ENCODE measurements around the gene CASTOR1.

The CASTOR1 gene

GRCh38 chr22:30284172-30284571 lies 5.1 kb downstream of the CASTOR1 start:
- DNase-seq (ENCODE audit: low read depth) = no peak

GRCh38 chr22:30283342-30283741 lies 6.0 kb downstream of the CASTOR1 start:
- DNase-seq (ENCODE audit: low read depth) = no peak

GRCh38 chr22:30282616-30283046 lies 6.7 kb downstream of the CASTOR1 start:
- DNase-seq (ENCODE audit: low read depth) = no peak

- DNase-seq (ENCODE audit: low read depth) = no peak
Measured at GRCh38 chr22:30280505-30280904, 8.8 kb downstream of the CASTOR1 start.

- DNase-seq (ENCODE audit: low read depth) = no peak
Measured at GRCh38 chr22:30279932-30280331, 9.4 kb downstream of the CASTOR1 start.

GRCh38 chr22:30279046-30279788 lies 10.1 kb downstream of the CASTOR1 start:
- DNase-seq (ENCODE audit: low read depth) = no peak

GRCh38 chr22:30277547-30278344 lies 11.6 kb downstream of the CASTOR1 start:
- no peak for DNase-seq (ENCODE audit: low read depth)

GRCh38 chr22:30276039-30276438 lies 13.3 kb downstream of the CASTOR1 start:
- no peak for DNase-seq (ENCODE audit: low read depth)

- DNase-seq (ENCODE audit: low read depth) = no peak
Measured at GRCh38 chr22:30275625-30276024, 13.7 kb downstream of the CASTOR1 start.

GRCh38 chr22:30274437-30274812 lies 14.9 kb downstream of the CASTOR1 start:
- no peak for DNase-seq (ENCODE audit: low read depth)

GRCh38 chr22:30273711-30274436 lies 15.4 kb downstream of the CASTOR1 start:
- no peak for DNase-seq (ENCODE audit: low read depth)

- no peak for DNase-seq (ENCODE audit: low read depth)
Measured at GRCh38 chr22:30272781-30273601, 16.3 kb downstream of the CASTOR1 start.

- DNase-seq (ENCODE audit: low read depth) = no peak
Measured at GRCh38 chr22:30270832-30271231, 18.5 kb downstream of the CASTOR1 start.

GRCh38 chr22:30268331-30268730 lies 21.0 kb downstream of the CASTOR1 start:
- no peak for DNase-seq (ENCODE audit: low read depth)

- no peak for DNase-seq (ENCODE audit: low read depth)
Measured at GRCh38 chr22:30267382-30268302, 21.7 kb downstream of the CASTOR1 start.

- peak; percentile 56 for DNase-seq (ENCODE audit: low read depth)
Measured at GRCh38 chr22:30266445-30267381, 22.6 kb downstream of the CASTOR1 start, which contains the start of gene OSM. OSM (minus strand) TSS chr22:30266851; CDS start chr22:30266799, 52 bp downstream.

- peak; percentile 65 for DNase-seq (ENCODE audit: low read depth)
Measured at GRCh38 chr22:30265823-30266444, 23.4 kb downstream of the CASTOR1 start.

- no peak for DNase-seq (ENCODE audit: low read depth)
Measured at GRCh38 chr22:30265131-30265720, 24.1 kb downstream of the CASTOR1 start.

- DNase-seq (ENCODE audit: low read depth) = no peak
Measured at GRCh38 chr22:30263883-30264282, 25.4 kb downstream of the CASTOR1 start.

All from activated T-helper 1 cell treated with Interleukin-2 at 50 U/mL for 16 hours (primary cell).